Activated naive CD8-positive, alpha-beta T cell treated with anti-CD3 and anti-CD28 coated beads for 36 hours (primary cell): ENCODE results near the gene IDH3B. TPM values are rescaled to one million over a fixed set of nuclear protein-coding genes. Genes with fewer than 3 reads are reported as not detected.

Experiments used
- DNase-seq: peaks from one replicate; pipeline ENCODE4 v3.0.0; 2021
- H3K27ac Mint-ChIP-seq: one replicate; pipeline ENCODE4 v1.8.0; 2022; ENCODE audit warnings: mild to moderate bottlenecking, moderate library complexity, mixed read lengths
- H3K27me3 Mint-ChIP-seq: one replicate; pipeline ENCODE4 v1.8.0; 2022; ENCODE audit warnings: mild to moderate bottlenecking, mixed read lengths
- H3K36me3 Mint-ChIP-seq: one replicate; pipeline ENCODE4 v1.8.0; 2021; ENCODE audit warnings: mild to moderate bottlenecking, mixed read lengths
- H3K4me1 Mint-ChIP-seq: one replicate; pipeline ENCODE4 v1.8.0; 2021; ENCODE audit warnings: mixed read lengths
- H3K4me3 Mint-ChIP-seq: one replicate; pipeline ENCODE4 v1.8.0; 2022; ENCODE audit warnings: mild to moderate bottlenecking, moderate library complexity, mixed read lengths
- H3K9me3 Mint-ChIP-seq: one replicate; pipeline ENCODE4 v1.8.0; 2022; ENCODE audit warnings: mixed read lengths
- total RNA-seq, 2 experiments: library from RNA; stranded (reverse); gene quantifications; one replicate each; pipeline ENCODE4 v1.2.3, GENCODE V29; 2021

Gene IDH3B
- total RNA-seq, 2 experiments from 2014 or later, result 143 to 147 TPM

DNA sequence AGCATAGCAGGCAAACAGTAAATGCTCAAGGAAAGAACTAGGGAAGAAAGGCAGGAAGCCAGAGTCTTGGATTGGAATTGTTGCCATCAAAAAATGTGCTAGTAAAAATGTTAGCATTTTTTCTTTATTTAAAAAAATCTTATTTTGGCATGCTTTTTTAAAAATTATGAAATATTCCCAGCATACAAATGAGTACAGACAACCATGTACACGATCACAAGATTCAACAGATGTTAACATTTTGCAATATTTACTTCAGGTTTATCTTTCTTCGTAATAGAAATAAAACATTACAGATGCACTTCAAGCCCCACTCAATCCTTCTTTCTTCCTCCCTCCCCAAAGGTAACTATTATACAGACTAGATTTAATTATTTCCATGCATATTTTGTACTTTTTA lies 39.0 kb downstream of the IDH3B start:
- Mint-ChIP-seq H3K27me3 (peaks cover 8% of the 10 kb centered on the region), H3K4me3 (no peak overlapping the region), H3K27ac (no peak overlapping the region), H3K36me3 (no peaks in the 10 kb centered on the region), H3K9me3 (no peaks in the 10 kb centered on the region), H3K4me1 (peaks cover 2% of the 10 kb centered on the region)
- no peak for DNase-seq

DNA sequence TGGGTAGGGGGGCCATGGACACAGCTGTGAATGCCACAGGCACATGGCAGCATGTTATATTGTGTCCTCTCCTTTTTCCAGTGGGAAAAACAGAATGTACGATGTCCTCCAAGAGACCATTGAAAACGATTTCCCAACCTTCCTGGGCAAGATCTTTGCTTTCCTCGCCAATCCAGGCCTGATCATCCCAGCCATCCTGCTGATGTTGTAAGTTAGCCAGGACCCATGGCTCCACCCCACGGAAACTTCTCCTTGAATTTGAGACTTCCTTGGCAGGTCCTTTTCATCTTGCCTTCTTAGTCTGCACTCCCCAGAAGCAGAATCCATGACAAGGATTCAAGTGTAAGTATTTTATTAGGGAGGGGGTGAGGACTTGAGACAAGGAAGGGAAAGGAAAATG lies 39.8 kb downstream of the IDH3B start:
- no peaks in the 10 kb centered on the region for H3K9me3 Mint-ChIP-seq
- DNase-seq, result no peak
- no peak overlapping the region for H3K27ac Mint-ChIP-seq
- H3K4me3 Mint-ChIP-seq, result no peak overlapping the region
- H3K27me3 Mint-ChIP-seq, result peaks cover 8% of the 10 kb centered on the region
- H3K36me3 Mint-ChIP-seq, result no peaks in the 10 kb centered on the region
- H3K4me1 Mint-ChIP-seq, result peaks cover 2% of the 10 kb centered on the region

DNA sequence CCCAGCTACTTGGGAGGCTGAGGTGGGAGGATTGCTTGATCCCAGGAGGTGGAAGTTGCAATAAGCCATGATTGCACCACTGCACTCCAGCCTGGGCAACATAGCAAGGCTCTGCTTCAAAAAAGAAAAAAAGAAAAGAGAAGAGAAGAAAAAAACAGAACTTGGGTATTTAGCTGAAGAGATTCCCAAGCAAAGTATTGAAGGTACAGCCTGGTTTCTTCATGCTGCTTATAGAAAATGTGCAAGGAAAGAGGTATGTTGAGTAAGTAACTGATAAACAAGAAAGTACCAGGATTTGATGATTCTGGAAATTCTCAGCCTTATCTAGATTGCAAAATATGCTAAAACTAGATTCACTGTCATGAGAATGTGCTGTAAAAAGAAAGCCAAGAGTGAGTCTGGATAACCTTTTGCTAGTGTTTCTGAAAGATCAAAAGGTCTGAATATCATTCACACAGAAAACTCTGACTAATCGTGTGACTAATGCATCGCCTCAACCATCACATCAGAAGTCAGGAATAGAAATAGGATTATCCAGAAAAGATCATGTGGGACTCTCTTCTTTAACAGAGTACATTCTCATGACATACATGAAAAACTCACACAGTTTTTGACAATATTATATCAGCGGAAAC lies 43.9 kb downstream of the IDH3B start:
- no peak overlapping the region for H3K4me3 Mint-ChIP-seq
- peaks cover 2% of the 10 kb centered on the region for H3K4me1 Mint-ChIP-seq
- H3K36me3 Mint-ChIP-seq, result no peaks in the 10 kb centered on the region
- no peak for DNase-seq
- no peaks in the 10 kb centered on the region for H3K9me3 Mint-ChIP-seq
- no peak overlapping the region for H3K27ac Mint-ChIP-seq
- peaks cover 12% of the 10 kb centered on the region for H3K27me3 Mint-ChIP-seq

DNA sequence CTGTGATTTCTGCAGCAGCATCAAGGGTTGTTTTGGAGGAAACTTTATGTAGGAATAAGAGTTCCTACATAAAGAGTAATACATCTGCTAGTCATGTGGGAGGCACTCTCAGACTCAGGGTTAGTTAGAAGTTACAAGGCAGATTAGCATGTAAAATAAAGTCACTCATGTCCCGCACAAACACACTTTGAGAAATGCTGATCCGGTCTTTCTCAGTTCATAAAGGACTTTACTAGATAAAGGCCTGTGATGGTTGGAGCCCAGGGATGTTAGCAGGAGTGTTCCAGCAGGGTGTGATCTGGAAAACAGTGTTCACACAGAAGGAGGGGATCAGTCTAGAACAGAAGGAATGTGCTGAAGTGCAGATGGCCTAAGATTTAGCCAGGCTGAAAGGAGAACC lies 44.7 kb downstream of the IDH3B start:
- Mint-ChIP-seq H3K36me3 (no peaks in the 10 kb centered on the region), H3K9me3 (no peaks in the 10 kb centered on the region), H3K27ac (no peak overlapping the region), H3K4me1 (peaks cover 2% of the 10 kb centered on the region), H3K27me3 (peaks cover 12% of the 10 kb centered on the region), H3K4me3 (no peak overlapping the region)
- DNase-seq, result no peak

DNA sequence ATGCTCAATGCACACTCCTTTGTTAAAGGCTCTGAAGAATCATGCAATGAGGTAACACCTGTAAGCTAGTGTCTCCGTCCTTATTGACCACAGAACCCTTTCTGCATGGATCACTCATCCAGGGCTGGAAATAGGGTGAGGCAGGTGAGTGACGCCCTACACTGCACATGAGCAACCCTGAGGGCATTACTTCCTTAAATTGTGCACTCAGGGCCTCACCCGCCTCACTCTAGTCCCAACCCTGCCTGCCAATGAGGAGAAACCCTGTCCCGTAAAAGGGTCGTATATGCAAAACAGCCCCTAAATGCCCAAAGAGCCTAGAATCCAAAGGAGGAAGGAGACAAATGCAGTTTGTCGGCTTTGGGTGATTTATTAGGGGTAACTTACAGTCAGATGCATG lies 45.2 kb downstream of the IDH3B start:
- Mint-ChIP-seq H3K27ac (no peak overlapping the region), H3K27me3 (peaks cover 12% of the 10 kb centered on the region), H3K36me3 (no peaks in the 10 kb centered on the region), H3K9me3 (no peaks in the 10 kb centered on the region), H3K4me1 (peaks cover 2% of the 10 kb centered on the region), H3K4me3 (no peak overlapping the region)
- no peak for DNase-seq

DNA sequence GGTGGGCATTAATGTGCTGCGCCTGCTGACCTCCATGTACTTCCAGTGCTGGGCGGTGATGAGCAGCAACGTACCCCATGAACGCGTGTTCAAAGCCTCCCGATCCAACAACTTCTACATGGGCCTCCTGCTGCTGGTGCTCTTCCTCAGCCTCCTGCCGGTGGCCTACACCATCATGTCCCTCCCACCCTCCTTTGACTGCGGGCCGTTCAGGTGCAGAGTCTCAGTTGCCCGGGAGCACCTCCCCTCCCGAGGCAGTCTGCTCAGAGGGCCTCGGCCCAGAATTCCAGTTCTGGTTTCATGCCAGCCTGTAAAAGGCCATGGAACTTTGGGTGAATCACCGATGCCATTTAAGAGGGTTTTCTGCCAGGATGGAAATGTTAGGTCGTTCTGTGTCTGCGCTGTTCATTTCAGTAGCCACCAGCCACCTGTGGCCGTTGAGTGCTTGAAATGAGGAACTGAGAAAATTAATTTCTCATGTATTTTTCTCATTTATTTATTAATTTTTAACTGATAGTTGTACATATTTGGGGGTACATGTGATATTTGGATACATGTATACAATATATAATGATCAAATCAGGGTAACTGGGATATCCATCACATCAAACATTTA lies 46.8 kb downstream of the IDH3B start:
- DNase-seq, result no peak
- H3K9me3 Mint-ChIP-seq, result no peaks in the 10 kb centered on the region
- no peak overlapping the region for H3K27ac Mint-ChIP-seq
- peaks cover 12% of the 10 kb centered on the region for H3K27me3 Mint-ChIP-seq
- H3K4me3 Mint-ChIP-seq, result no peak overlapping the region
- peaks cover 2% of the 10 kb centered on the region for H3K4me1 Mint-ChIP-seq
- no peaks in the 10 kb centered on the region for H3K36me3 Mint-ChIP-seq

DNA sequence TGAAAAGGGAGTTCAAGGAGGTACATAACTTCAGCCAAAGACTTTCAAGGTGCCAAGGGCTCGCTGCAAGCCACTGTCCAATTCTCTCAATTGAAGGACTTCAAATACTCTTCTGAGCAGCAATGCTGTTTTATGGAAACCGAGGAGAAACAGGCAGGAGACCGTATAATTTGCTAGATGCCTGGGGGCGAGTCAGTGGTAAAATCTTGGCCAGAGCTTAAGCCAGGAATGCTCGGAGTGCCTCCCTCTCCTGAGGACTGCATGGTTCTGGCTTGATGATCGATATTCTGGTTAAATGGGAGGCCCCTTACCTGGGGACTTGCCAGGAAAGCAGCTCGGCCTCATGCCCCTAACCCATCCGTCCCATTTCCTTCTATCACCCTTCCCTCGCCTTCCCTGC lies 47.4 kb downstream of the IDH3B start:
- Mint-ChIP-seq H3K4me1 (peaks cover 2% of the 10 kb centered on the region), H3K4me3 (no peak overlapping the region), H3K9me3 (no peaks in the 10 kb centered on the region), H3K27me3 (peaks cover 12% of the 10 kb centered on the region), H3K36me3 (no peaks in the 10 kb centered on the region), H3K27ac (no peak overlapping the region)
- DNase-seq, result no peak

DNA sequence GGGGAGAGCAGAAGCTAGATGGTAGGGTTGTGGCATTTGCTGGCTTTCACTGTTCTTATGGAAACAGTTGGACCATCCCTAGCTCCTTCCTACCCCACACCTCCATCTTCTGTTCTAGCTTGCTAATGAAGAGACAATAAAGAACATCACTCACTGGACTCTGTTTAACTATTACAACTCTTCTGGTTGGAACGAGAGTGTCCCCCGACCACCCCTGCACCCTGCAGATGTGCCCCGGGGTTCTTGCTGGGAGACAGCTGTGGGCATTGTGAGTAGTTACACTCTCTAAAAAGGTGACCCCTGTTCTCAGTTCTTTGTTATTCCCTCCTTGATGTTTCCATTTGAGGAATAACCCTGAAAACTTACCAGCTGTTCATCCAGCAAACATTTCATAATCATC lies 51.9 kb downstream of the IDH3B start:
- Mint-ChIP-seq H3K9me3 (peaks cover 5% of the 10 kb centered on the region), H3K4me1 (no peaks in the 10 kb centered on the region), H3K27ac (no peak overlapping the region), H3K27me3 (peaks cover 21% of the 10 kb centered on the region), H3K4me3 (no peak overlapping the region), H3K36me3 (no peaks in the 10 kb centered on the region)
- DNase-seq, result no peak

DNA sequence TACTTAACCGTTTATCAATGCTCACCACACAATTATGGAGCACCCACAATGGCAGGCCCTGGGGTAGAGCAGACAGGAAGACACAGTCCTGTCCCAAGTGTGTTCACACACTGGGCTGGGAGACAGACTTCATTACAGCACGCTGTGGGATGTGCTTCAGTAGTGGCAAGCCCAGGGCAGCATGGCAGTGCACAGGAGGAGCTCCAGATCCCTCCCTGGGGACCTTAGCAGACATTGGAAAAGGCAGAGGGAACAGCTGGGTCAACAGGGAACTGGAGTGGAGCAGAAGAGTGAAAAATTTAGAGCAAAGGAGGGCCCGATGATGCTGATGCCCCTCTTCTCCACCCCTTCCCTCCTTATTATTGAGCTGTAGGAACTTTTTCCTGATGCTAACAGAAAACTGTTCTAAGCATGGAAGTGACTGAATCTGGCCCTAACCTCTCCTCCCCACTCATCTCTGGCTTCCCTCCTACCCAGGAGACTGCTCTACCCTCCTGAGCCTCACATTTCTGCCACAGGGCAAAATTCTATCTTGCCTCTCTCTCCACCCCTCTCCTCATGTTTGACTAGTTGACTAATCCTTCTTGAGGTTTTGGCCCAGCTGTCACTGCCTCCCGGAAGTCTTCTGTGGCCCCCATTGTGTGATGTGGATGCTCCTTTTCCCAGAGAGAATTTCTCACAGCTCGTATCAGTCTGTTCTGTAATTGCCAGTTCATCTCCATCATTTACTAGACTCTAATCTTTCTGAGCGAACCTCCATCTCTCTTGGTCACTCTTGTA lies 52.9 kb downstream of the IDH3B start:
- H3K4me3 Mint-ChIP-seq, result no peak overlapping the region
- peaks cover 21% of the 10 kb centered on the region for H3K27me3 Mint-ChIP-seq
- no peak for DNase-seq
- H3K27ac Mint-ChIP-seq, result no peak overlapping the region
- H3K4me1 Mint-ChIP-seq, result no peaks in the 10 kb centered on the region
- H3K36me3 Mint-ChIP-seq, result no peaks in the 10 kb centered on the region
- peaks cover 8% of the 10 kb centered on the region for H3K9me3 Mint-ChIP-seq

DNA sequence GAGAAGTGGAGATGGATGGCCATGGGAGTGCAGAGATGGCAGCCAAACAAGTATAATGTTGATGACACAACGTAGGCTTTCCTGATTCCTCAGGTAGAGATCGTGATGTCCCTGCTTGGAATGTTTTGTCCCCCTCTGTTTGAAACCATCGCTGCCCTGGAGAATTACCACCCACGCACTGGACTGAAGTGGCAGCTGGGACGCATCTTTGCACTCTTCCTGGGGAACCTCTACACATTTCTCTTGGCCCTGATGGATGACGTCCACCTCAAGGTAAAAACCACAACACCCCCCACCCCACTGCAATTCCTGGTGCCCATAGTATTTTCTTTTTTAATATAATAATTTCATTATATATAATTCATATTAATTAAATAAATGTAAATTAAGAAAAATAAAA lies 53.7 kb downstream of the IDH3B start:
- DNase-seq, result no peak
- Mint-ChIP-seq H3K27me3 (peaks cover 21% of the 10 kb centered on the region), H3K4me3 (no peak overlapping the region), H3K36me3 (no peaks in the 10 kb centered on the region), H3K9me3 (peaks cover 8% of the 10 kb centered on the region), H3K27ac (no peak overlapping the region), H3K4me1 (no peaks in the 10 kb centered on the region)

Other genes with a start within 250 kb of the IDH3B start
- 100 to 1,000 TPM; 481 to 500 TPM for gene SNRPB, start 193.4 kb downstream of the IDH3B start, total RNA-seq
- gene ZNF343, start 155.3 kb downstream of the IDH3B start, total RNA-seq, result 10 to 100 TPM in 1 of 2 experiments, 1 to 10 TPM in 1; 8.8 to 10.4 TPM
- gene TMC2, start 127.6 kb downstream of the IDH3B start, total RNA-seq, result not detected
- gene NOP56, start 11.6 kb downstream of the IDH3B start, total RNA-seq, result 100 to 1,000 TPM; 937 to 970 TPM
- under 1 TPM; 0.66 to 0.98 TPM for gene EBF4, start 28.6 kb upstream of the IDH3B start, total RNA-seq
- gene CPXM1, start 136.4 kb upstream of the IDH3B start, total RNA-seq, result 1 to 10 TPM; 4.2 to 4.3 TPM
- not detected for gene C20orf141, start 150.8 kb upstream of the IDH3B start, total RNA-seq
- not detected for gene TMEM239, start 152.1 kb upstream of the IDH3B start, total RNA-seq
- 10 to 100 TPM; 24.2 to 26.3 TPM for gene PCED1A, start 176.4 kb upstream of the IDH3B start, total RNA-seq
- gene VPS16, start 176.5 kb upstream of the IDH3B start, total RNA-seq, result 10 to 100 TPM; 33.5 to 34.1 TPM
- 10 to 100 TPM; 40.6 to 43.0 TPM for gene PTPRA, start 209.3 kb upstream of the IDH3B start, total RNA-seq